ENCODE results near the gene PIEZO2.
"Not testable (repeated sequence)": the region's sequence is repeated elsewhere in the genome, so short reads cannot be mapped to it uniquely, and the experiment has no call there.

Gene PIEZO2

GRCh38 chr18:11153097-11153496 lies 3.7 kb upstream of the PIEZO2 start:
- in situ Hi-C loops (cut with HindIII; ENCODE audit: low sequenced_read_pairs) = loop anchor here (5.0 kb wide), 1 partner anchor 301 kb away; no protein-coding TSS in a partner anchor

- in situ Hi-C loops (cut with HindIII; ENCODE audit: low sequenced_read_pairs) = loop anchor here (5.0 kb wide), 1 partner anchor 298 kb away; no protein-coding TSS in a partner anchor
Observed at GRCh38 chr18:11150271-11150615, 874 bp upstream of the PIEZO2 start.

DNA sequence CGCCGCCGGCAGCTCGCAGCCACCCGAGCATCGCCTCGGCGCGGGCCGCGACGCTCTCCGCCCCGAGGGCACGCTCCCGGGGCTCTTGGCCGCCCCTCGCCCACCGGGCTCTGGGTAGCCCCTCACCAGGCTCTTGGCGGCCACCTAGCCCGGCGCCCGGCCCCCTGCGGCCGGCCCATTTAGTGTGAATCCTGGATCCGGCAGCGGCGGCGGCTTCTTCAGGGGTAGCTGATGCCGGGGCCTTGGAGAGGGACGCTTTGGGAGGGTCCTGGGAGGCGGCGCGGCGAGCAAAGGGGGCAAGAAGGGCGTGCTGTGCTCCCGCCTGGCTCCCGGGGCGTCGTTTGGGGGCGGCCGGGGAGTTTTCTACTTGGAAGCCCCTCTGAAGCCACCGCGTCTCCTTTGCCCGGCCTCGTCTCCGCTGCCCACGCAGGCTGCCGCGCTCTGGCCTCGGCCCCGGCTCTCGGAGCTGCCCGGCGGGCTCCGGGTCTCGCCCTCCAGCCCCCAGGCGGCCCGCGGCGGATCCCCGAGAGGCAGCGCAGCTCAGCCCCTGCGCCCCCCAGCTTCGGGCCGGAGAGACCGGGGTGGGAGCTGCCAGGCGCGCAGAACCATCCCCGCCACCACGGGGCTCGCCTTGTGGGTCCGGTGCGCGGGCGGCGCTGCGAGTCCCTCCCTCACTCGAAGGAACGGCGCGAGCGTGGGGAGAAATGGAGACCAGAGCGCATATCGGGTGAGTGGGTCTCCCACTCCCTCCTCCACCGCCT lies 509 bp downstream of the PIEZO2 start:
- in situ Hi-C loops (cut with HindIII; ENCODE audit: low sequenced_read_pairs) = no loop called here

GRCh38 chr18:11147962-11148679 lies 1.2 kb downstream of the PIEZO2 start:
- in situ Hi-C loops (cut with HindIII; ENCODE audit: low sequenced_read_pairs) = no loop called here

GRCh38 chr18:11147371-11147951 lies 1.9 kb downstream of the PIEZO2 start:
- in situ Hi-C loops (cut with HindIII; ENCODE audit: low sequenced_read_pairs) = no loop called here

- in situ Hi-C loops (cut with HindIII; ENCODE audit: low sequenced_read_pairs) = no loop called here
Observed at GRCh38 chr18:11146947-11147345, 2.4 kb downstream of the PIEZO2 start.

- in situ Hi-C loops (cut with HindIII; ENCODE audit: low sequenced_read_pairs) = no loop called here
Observed at GRCh38 chr18:11146238-11146946, 3.0 kb downstream of the PIEZO2 start.

GRCh38 chr18:11145413-11146191 lies 3.8 kb downstream of the PIEZO2 start:
- in situ Hi-C loops (cut with HindIII; ENCODE audit: low sequenced_read_pairs) = no loop called here

DNA sequence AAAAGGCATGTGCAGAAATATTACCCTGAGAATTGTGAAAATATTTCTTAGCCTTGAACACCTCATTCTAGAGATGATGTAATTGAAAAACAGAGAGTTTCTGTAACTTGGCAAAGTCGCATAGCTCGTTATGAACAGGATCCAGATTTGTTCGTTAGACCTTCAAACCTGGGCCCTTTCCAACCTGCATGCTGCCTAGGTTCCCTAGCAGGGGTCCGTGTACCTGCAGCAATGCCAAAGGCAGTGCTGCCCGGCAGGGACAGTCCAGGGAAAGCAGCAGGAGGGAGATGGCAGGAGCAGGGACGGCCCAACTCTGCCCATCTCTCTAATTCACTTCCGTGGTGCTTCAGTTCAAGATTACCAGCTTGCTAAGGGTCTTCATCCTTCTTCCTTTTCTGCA lies 12.0 kb downstream of the PIEZO2 start:
- in situ Hi-C loops (cut with HindIII; ENCODE audit: low sequenced_read_pairs) = no loop called here

- in situ Hi-C loops (cut with HindIII; ENCODE audit: low sequenced_read_pairs) = no loop called here
Observed at GRCh38 chr18:11136241-11136640, 13.1 kb downstream of the PIEZO2 start.

- in situ Hi-C loops (cut with HindIII; ENCODE audit: low sequenced_read_pairs) = no loop called here
Observed at GRCh38 chr18:11134940-11135339, 14.4 kb downstream of the PIEZO2 start.

- in situ Hi-C loops (cut with HindIII; ENCODE audit: low sequenced_read_pairs) = not testable (repeated sequence)
Observed at GRCh38 chr18:11129059-11129458, 20.3 kb downstream of the PIEZO2 start.

GRCh38 chr18:11125492-11126315 lies 23.7 kb downstream of the PIEZO2 start:
- in situ Hi-C loops (cut with HindIII; ENCODE audit: low sequenced_read_pairs) = no loop called here

GRCh38 chr18:11124054-11124453 lies 25.3 kb downstream of the PIEZO2 start:
- in situ Hi-C loops (cut with HindIII; ENCODE audit: low sequenced_read_pairs) = no loop called here

DNA sequence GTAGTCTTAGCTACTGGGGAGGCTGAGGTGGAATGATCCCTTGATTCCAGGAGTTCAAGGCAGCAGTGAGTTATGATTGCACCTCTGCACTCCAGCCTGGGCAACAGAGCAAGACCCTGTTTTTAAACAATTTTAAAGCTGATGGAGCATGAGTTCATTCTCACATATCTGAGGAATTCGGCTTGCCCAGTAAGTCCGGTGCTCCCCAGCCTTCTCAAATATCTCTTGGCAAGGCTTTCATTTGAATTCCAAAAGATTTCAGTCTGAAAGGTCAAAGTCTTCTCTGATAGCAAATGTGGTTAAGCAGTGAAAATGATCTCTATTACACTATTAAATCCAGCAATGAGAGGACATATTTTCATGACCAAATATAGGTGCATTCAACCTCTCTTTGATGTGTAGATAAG lies 27.9 kb downstream of the PIEZO2 start:
- in situ Hi-C loops (cut with HindIII; ENCODE audit: low sequenced_read_pairs) = no loop called here

DNA sequence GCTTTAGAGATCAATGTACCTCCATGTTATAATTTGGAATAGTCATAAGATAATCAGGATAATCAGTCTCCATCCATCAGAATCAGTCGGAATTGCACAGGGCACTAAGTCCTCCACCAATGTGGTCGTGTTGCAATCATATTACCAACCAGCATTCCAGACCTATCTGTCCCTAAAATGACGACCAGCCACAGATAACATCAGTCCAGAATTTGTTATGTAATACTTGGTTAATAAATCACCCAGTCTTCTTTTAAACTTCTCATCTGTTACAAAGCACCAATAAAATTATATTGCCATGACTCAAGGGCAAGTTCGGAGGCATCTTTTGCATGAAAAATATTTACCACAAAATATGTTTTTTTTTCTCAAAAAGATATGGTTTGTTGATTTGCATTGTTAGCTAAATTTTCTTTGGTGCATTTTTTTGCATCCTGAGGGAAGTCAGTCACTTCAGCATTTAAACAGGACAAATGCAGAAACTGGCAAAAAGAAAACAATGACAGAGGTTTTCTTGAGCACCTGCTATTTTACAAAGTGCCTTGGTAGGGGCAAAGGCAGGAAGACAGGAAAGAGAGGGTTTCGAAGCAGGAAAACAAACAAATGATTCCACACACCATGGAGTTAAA lies 29.3 kb downstream of the PIEZO2 start:
- in situ Hi-C loops (cut with HindIII; ENCODE audit: low sequenced_read_pairs) = no loop called here

DNA sequence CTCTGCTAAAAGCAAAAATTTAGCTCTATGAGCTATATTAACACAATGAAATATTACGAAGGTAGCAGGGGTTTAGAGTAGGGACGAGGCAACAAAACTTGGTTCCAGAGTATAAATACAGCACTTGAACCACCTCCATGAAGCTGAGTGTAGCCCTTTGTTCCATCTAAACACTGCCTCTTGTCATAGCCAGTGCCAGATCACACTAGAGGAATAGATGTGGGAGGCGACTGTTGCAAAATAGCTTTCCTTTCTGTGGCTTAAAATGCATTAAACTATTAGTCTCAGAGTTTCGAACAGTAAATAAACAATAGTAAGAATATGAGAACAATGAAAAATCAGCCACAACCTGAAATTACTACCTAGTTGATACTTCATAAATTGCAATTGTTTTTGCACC lies 29.8 kb downstream of the PIEZO2 start:
- in situ Hi-C loops (cut with HindIII; ENCODE audit: low sequenced_read_pairs) = no loop called here

DNA sequence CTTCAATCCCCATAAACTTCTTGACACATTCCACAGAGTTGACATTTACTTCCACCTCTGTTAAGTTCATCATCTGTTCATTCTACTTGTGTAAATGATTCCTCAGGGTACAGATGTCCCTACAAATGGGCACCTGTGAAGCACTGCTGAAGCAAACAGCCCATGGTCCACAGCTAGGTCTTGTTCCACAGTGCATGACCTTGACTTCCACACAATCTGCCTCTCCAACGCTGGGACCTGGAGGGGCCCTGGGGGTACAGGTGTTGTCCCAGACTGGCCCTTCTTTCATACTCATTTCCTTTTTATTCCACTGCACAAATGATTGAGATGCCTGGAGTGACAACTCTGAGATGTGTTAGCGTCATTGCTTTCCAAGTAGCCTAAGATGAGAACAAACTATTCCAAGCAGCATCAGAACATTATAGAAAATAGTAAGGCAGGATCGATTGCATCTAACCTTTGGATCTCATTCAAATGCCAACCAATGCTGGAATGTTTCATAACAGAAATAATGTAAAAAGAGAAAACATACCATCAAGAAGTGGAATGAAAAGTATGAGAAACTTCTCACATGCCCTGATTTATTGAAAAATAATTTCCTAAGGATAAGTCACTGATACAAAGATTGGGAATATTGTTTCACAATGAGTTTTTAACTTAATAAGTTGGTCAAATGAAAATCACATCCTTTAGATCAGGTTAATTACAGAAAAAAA lies 31.2 kb downstream of the PIEZO2 start:
- in situ Hi-C loops (cut with HindIII; ENCODE audit: low sequenced_read_pairs) = no loop called here

- in situ Hi-C loops (cut with HindIII; ENCODE audit: low sequenced_read_pairs) = no loop called here
Observed at GRCh38 chr18:11115276-11115675, 34.1 kb downstream of the PIEZO2 start.
